ENCODE measurements around the gene TUNAR.

The TUNAR gene

GRCh38 chr14:95887351-95887750, 10.7 kb downstream of the TUNAR start:
- no peak for TF ChIP-seq CTCF (IDR thresholded peaks at IDR 0.05; ENCODE audit: low read depth, low read length)
- H3K4me3 ChIP-seq (ENCODE audit: low read depth, low read length) = no peak overlapping the region
- no peaks in the 10 kb centered on the region for H3K9me3 ChIP-seq
- H3K27me3 ChIP-seq = no peaks in the 10 kb centered on the region; the same call in 1 of the 2 replicates
- DNase-seq = no peak
- H3K36me3 ChIP-seq = no peaks in the 10 kb centered on the region
- no peaks in the 10 kb centered on the region for H3K4me1 ChIP-seq

- H3K4me3 ChIP-seq (ENCODE audit: low read depth, low read length) = no peak overlapping the region
- TF ChIP-seq CTCF (IDR thresholded peaks at IDR 0.05; ENCODE audit: low read depth, low read length) = no peak
- no peaks in the 10 kb centered on the region for H3K9me3 ChIP-seq
- no peak for DNase-seq
- peaks cover 5% of the 10 kb centered on the region; the same call in 1 of the 2 replicates for H3K27me3 ChIP-seq
- no peaks in the 10 kb centered on the region for H3K4me1 ChIP-seq
- no peaks in the 10 kb centered on the region for H3K36me3 ChIP-seq
Observed at GRCh38 chr14:95889236-95889979, 12.8 kb downstream of the TUNAR start.

- H3K4me1 ChIP-seq = no peaks in the 10 kb centered on the region
- H3K4me3 ChIP-seq (ENCODE audit: low read depth, low read length) = no peak overlapping the region
- TF ChIP-seq CTCF (IDR thresholded peaks at IDR 0.05; ENCODE audit: low read depth, low read length) = no peak
- H3K27me3 ChIP-seq = peaks cover 17% of the 10 kb centered on the region
- H3K36me3 ChIP-seq = no peaks in the 10 kb centered on the region
- H3K9me3 ChIP-seq = no peaks in the 10 kb centered on the region
- no peak for DNase-seq
Observed at GRCh38 chr14:95891742-95892141, 15.1 kb downstream of the TUNAR start.

GRCh38 chr14:95892142-95892541, 15.5 kb downstream of the TUNAR start:
- Histone ChIP-seq H3K9me3 (no peaks in the 10 kb centered on the region), H3K27me3 (peaks cover 19% of the 10 kb centered on the region), H3K4me1 (no peaks in the 10 kb centered on the region), H3K4me3 (ENCODE audit: low read depth, low read length) (no peak overlapping the region), H3K36me3 (no peaks in the 10 kb centered on the region)
- no peak for TF ChIP-seq CTCF (IDR thresholded peaks at IDR 0.05; ENCODE audit: low read depth, low read length)
- DNase-seq = no peak

- Histone ChIP-seq H3K4me3 (ENCODE audit: low read depth, low read length) (no peak overlapping the region), H3K36me3 (no peaks in the 10 kb centered on the region), H3K9me3 (no peaks in the 10 kb centered on the region), H3K4me1 (no peaks in the 10 kb centered on the region), H3K27me3 (peaks cover 46% of the 10 kb centered on the region)
- DNase-seq = peak; percentile 43
- peak; percentile 50 for TF ChIP-seq CTCF (IDR thresholded peaks at IDR 0.05; ENCODE audit: low read depth, low read length)
Observed at GRCh38 chr14:95895720-95896119, 19.1 kb downstream of the TUNAR start.

- H3K9me3 ChIP-seq = no peaks in the 10 kb centered on the region
- H3K36me3 ChIP-seq = no peaks in the 10 kb centered on the region
- DNase-seq = no peak
- H3K4me3 ChIP-seq (ENCODE audit: low read depth, low read length) = no peak overlapping the region
- peaks cover 52% of the 10 kb centered on the region for H3K27me3 ChIP-seq
- no peak for TF ChIP-seq CTCF (IDR thresholded peaks at IDR 0.05; ENCODE audit: low read depth, low read length)
- H3K4me1 ChIP-seq = no peaks in the 10 kb centered on the region
Observed at GRCh38 chr14:95896498-95897135, 20.0 kb downstream of the TUNAR start.
